AG10803 (cell line): ENCODE results near the gene PKD1.

Source experiments
- DNase-seq: peaks from one replicate; pipeline ENCODE4 v3.0.0; 2010; ENCODE audit warnings: low read depth
- H3K4me3 ChIP-seq: 2 replicates; pipeline ENCODE4 v1.5.1; 2011; ENCODE audit warnings: mild to moderate bottlenecking, low read length, control low read depth
- TF ChIP-seq, protein P1 (sequence below): conservative IDR thresholded peaks from 2 replicates; pipeline ENCODE4 v1.5.1; 2011; ENCODE audit warnings: mild to moderate bottlenecking, low read length, control low read depth, inconsistent platforms

PKD1 gene

GRCh38 chr16:2077696-2078095 lies 58.0 kb downstream of the PKD1 start:
- TF ChIP-seq, protein P1, sequence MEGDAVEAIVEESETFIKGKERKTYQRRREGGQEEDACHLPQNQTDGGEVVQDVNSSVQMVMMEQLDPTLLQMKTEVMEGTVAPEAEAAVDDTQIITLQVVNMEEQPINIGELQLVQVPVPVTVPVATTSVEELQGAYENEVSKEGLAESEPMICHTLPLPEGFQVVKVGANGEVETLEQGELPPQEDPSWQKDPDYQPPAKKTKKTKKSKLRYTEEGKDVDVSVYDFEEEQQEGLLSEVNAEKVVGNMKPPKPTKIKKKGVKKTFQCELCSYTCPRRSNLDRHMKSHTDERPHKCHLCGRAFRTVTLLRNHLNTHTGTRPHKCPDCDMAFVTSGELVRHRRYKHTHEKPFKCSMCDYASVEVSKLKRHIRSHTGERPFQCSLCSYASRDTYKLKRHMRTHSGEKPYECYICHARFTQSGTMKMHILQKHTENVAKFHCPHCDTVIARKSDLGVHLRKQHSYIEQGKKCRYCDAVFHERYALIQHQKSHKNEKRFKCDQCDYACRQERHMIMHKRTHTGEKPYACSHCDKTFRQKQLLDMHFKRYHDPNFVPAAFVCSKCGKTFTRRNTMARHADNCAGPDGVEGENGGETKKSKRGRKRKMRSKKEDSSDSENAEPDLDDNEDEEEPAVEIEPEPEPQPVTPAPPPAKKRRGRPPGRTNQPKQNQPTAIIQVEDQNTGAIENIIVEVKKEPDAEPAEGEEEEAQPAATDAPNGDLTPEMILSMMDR = no peak
- no peak overlapping the region for H3K4me3 ChIP-seq
- DNase-seq = no peak

GRCh38 chr16:2077016-2077415 lies 58.7 kb downstream of the PKD1 start:
- no peak overlapping the region for H3K4me3 ChIP-seq
- TF ChIP-seq, protein P1 = no peak
- DNase-seq = no peak

- no peak overlapping the region for H3K4me3 ChIP-seq
- TF ChIP-seq, protein P1 = no peak
- no peak for DNase-seq
These were observed 59.4 kb downstream of the PKD1 start for GRCh38 chr16:2076072-2076865.

DNA sequence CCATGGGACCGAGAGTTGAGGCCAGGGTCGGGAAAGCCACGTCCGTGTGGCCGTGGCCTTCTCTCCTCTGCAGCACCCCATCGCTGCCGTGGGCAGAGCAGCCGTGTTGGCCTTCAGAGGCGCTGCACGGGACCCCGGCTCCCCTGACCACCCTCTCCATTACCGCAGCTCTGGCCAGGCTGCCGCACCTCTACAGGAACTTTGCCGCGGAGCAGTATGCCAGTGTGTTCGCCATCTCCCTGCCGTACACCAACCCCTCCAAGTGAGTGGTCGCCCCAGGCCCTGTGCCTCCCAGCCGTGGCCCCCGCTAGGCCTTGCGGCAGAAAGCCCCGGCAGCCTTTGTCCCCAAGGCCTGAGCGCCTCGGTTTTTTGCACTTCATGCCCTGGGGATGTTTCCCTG lies 60.1 kb downstream of the PKD1 start:
- DNase-seq = no peak
- H3K4me3 ChIP-seq = no peak overlapping the region
- TF ChIP-seq, protein P1 = no peak

- no peak overlapping the region for H3K4me3 ChIP-seq
- TF ChIP-seq, protein P1 = no peak
- DNase-seq = no peak
These were observed 61.6 kb downstream of the PKD1 start for GRCh38 chr16:2074071-2074470.

DNA sequence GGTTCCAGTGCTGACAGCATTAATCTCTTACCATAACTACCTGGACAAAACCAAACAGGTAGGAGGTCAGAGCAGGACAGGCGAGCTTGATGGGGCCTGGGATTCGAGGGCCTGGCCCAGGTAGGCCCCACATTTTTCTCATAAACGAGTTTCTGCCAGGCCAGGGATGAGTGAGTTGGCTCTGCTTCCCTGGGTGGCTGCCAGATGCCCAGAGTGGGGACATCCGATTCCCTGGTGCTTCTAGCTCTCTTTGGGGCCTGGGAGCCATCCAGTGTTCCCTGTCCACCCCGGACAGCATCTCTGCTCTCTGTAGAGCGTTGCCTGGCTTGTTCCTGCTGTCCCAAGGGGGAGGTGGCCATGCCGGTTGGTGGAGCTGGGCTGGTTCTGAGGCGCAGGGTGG lies 62.8 kb downstream of the PKD1 start:
- DNase-seq = no peak
- TF ChIP-seq, protein P1 = no peak
- H3K4me3 ChIP-seq = no peak overlapping the region

GRCh38 chr16:2071454-2072202 lies 64.1 kb downstream of the PKD1 start:
- H3K4me3 ChIP-seq = no peak overlapping the region
- TF ChIP-seq, protein P1 = no peak
- DNase-seq = no peak
